Mammary epithelial cell (primary cell): Measurements from ENCODE around the gene ABCC1.

Experiments
- CTCF ChIP-seq, 2 donors: IDR thresholded peaks in 1 of 2; conservative IDR thresholded peaks in 1 of 2; 2 replicates each; pipeline ENCODE4 v1.5.1; 2011 to 2012; ENCODE audit warnings: inconsistent platforms in 2 of 2, low read length in 2 of 2, mild to moderate bottlenecking in 2 of 2, control low read depth in 1 of 2, low read depth in 1 of 2; ENCODE audit not compliant: insufficient read depth in 1 of 2; ENCODE audit errors: extremely low read depth in 1 of 2
- EZH2 ChIP-seq: IDR thresholded peaks from 2 replicates; pipeline ENCODE4 v1.6.1; 2012; ENCODE audit warnings: low read length, inconsistent platforms, borderline replicate concordance

- TF ChIP-seq CTCF (conservative IDR thresholded peaks at IDR 0.05 in 1 of 2, IDR thresholded peaks at IDR 0.05 in 1 of 2; ENCODE audit: extremely low read depth in 1 of 2, insufficient read depth in 1 of 2, low read depth in 1 of 2, low read length in 2 of 2) (no peak), EZH2 (no peak)
These were observed 95.9 kb downstream of the ABCC1 start for GRCh38 chr16:16045296-16045695.
